ENCODE results near the gene ILKAP. TPM values are rescaled to one million over a fixed set of nuclear protein-coding genes. Genes with fewer than 3 reads are reported as not detected.

Gene ILKAP
- total RNA-seq, 2 experiments from 2014 or later = 46.6 to 46.7 TPM

GRCh38 chr2:238129166-238130010, 74.1 kb downstream of the ILKAP start:
- Mint-ChIP-seq H3K36me3 (ENCODE audit: low read depth) (no peaks in the 10 kb centered on the region), H3K9me3 (no peaks in the 10 kb centered on the region), H3K27ac (no peak overlapping the region), H3K4me1 (ENCODE audit: low read depth) (no peaks in the 10 kb centered on the region), H3K4me3 (no peak overlapping the region), H3K27me3 (ENCODE audit: low read depth) (no peaks in the 10 kb centered on the region)
- intact Hi-C loops (cut with micrococcal nuclease) = no loop called here
- no peak for DNase-seq
- CTCF ChIA-PET = interaction anchor here (1.3 kb wide), 1 partner anchor 10 kb away, joined by 4 read pairs; no protein-coding TSS in a partner anchor

DNA sequence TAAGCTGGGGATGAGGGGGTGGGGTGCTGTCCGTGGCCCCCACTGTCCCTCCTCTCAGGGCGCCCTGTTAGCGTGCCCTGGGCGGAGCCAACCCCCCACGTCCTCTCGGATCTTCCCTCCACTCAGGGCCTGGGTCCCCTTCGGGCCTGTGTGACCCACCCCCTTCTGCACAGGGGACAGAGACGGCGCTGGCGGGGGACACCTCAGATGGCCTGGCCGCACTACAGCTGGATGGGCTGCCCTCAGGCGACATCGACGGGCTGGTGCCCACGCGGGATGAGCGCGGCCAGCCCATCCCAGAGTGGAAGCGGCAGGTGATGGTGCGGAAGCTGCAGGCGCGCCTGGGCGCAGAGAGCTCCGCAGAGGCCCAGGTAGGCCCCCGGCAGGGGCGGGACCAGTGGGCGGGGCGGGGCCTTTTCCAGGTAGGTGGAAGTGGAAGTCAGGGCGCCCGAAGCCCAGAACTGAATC, 74.9 kb downstream of the ILKAP start:
- Mint-ChIP-seq H3K36me3 (ENCODE audit: low read depth) (no peaks in the 10 kb centered on the region), H3K27ac (no peak overlapping the region), H3K9me3 (no peaks in the 10 kb centered on the region), H3K27me3 (ENCODE audit: low read depth) (no peaks in the 10 kb centered on the region), H3K4me3 (no peak overlapping the region), H3K4me1 (ENCODE audit: low read depth) (no peaks in the 10 kb centered on the region)
- CTCF ChIA-PET = no interaction called here
- intact Hi-C loops (cut with micrococcal nuclease) = no loop called here
- DNase-seq = no peak

DNA sequence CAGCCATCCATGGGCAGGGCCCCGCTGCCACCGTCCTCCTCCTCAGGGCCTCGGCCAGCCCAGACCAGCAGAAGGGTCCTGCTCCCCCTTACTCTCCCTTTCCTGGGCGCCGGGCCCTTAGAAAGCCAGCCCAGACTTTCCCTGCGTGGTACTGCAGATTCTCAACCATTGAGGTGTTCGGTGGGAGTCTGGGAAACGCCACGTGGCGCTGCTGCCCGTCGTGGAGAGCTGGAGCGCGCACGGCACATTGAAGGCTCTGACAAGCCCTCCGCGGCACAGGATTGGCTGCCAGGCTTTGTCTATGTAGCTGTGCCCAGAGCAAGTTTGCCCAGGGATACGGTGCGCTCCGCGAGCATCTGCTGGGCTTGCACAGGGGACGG, 75.4 kb downstream of the ILKAP start:
- Mint-ChIP-seq H3K27ac (no peak overlapping the region), H3K4me1 (ENCODE audit: low read depth) (no peaks in the 10 kb centered on the region), H3K9me3 (no peaks in the 10 kb centered on the region), H3K36me3 (ENCODE audit: low read depth) (no peaks in the 10 kb centered on the region), H3K4me3 (no peak overlapping the region), H3K27me3 (ENCODE audit: low read depth) (no peaks in the 10 kb centered on the region)
- DNase-seq = no peak
- CTCF ChIA-PET = no interaction called here
- intact Hi-C loops (cut with micrococcal nuclease) = no loop called here

DNA sequence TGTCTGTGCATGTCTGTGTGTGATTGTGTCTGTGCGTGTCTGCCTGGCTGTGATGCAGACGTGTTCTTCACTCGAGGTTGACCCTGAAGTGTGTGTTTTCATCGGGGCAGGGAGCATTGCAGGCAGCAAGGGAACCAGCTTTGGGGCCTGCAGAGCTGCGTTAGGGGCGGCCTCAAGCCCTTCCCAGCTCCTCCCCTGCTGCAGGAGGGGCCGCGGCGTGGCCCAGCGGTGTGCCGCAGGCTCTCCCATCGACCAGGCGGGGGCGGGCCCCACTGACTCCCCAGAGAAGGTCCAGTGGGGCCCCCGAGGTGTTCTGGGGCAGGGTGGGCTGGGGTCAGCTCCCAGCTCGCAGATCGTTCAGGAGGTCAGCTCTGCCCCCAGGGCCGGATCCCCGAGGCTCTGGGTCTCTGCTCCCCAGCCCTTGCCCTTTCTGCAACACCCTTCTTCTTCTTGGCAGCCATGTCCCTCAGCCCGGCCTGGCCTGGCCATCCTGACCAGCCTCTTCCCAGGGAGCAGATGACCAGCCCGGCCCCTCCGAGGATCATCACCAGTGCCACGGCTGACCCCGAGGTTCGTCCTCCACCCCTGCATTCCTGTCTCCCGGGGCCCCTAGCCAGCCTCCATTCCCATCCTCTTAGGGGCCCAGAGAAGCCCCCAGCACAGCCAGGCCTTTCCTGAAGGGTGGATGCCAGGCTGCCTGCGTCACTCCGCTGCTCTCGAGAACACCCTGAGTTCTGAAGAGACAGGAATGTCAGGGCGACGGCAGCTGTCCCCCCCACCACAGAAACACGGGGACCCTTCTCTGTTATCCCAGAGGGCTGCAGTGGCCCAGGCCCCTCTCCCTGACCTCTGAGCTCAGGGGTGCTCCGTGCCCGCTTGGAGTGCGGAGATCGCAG, 76.1 kb downstream of the ILKAP start:
- Mint-ChIP-seq H3K27ac (no peak overlapping the region), H3K27me3 (ENCODE audit: low read depth) (no peaks in the 10 kb centered on the region), H3K4me3 (no peak overlapping the region), H3K36me3 (ENCODE audit: low read depth) (no peaks in the 10 kb centered on the region), H3K4me1 (ENCODE audit: low read depth) (no peaks in the 10 kb centered on the region), H3K9me3 (no peaks in the 10 kb centered on the region)
- peak; percentile 14 for DNase-seq
- CTCF ChIA-PET = interaction anchor here (0.6 kb wide), 1 partner anchor 269 kb away, joined by 3 read pairs; no protein-coding TSS in a partner anchor
- intact Hi-C loops (cut with micrococcal nuclease) = no loop called here

DNA sequence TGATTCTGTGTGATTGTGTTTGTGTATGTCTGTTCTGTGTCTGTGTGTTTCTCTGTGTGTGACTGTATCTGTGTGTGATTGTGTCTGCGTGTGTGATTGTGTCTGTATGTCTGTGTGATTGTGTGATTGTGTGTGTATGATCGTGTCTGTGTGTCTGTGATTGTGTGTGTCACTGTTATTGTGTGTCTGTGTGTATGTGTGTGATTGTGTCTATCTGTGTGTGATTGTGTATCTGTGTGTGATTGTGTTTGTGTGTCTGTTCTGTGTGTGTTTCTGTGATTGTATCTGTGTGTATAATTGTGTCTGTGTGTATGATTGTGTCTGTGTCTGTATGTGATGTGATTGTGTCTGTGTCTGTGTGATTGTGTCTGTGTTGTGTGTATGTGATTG, 76.7 kb downstream of the ILKAP start:
- no peaks in the 10 kb centered on the region for H3K36me3 Mint-ChIP-seq (ENCODE audit: low read depth)
- H3K4me1 Mint-ChIP-seq (ENCODE audit: low read depth) = no peaks in the 10 kb centered on the region
- no peaks in the 10 kb centered on the region for H3K27me3 Mint-ChIP-seq (ENCODE audit: low read depth)
- no peak overlapping the region for H3K4me3 Mint-ChIP-seq
- CTCF ChIA-PET = interaction anchor here (0.6 kb wide), 1 partner anchor 268 kb away, joined by 3 read pairs; no protein-coding TSS in a partner anchor
- H3K9me3 Mint-ChIP-seq = no peaks in the 10 kb centered on the region
- DNase-seq = no peak
- intact Hi-C loops (cut with micrococcal nuclease) = no loop called here
- no peak overlapping the region for H3K27ac Mint-ChIP-seq

- DNase-seq = no peak
- Mint-ChIP-seq H3K4me1 (ENCODE audit: low read depth) (no peaks in the 10 kb centered on the region), H3K36me3 (ENCODE audit: low read depth) (no peaks in the 10 kb centered on the region), H3K9me3 (no peaks in the 10 kb centered on the region), H3K4me3 (no peak overlapping the region), H3K27me3 (ENCODE audit: low read depth) (no peaks in the 10 kb centered on the region), H3K27ac (no peak overlapping the region)
- CTCF ChIA-PET = no interaction called here
- intact Hi-C loops (cut with micrococcal nuclease) = no loop called here
Measured at GRCh38 chr2:238126338-238126737, 77.2 kb downstream of the ILKAP start.

DNA sequence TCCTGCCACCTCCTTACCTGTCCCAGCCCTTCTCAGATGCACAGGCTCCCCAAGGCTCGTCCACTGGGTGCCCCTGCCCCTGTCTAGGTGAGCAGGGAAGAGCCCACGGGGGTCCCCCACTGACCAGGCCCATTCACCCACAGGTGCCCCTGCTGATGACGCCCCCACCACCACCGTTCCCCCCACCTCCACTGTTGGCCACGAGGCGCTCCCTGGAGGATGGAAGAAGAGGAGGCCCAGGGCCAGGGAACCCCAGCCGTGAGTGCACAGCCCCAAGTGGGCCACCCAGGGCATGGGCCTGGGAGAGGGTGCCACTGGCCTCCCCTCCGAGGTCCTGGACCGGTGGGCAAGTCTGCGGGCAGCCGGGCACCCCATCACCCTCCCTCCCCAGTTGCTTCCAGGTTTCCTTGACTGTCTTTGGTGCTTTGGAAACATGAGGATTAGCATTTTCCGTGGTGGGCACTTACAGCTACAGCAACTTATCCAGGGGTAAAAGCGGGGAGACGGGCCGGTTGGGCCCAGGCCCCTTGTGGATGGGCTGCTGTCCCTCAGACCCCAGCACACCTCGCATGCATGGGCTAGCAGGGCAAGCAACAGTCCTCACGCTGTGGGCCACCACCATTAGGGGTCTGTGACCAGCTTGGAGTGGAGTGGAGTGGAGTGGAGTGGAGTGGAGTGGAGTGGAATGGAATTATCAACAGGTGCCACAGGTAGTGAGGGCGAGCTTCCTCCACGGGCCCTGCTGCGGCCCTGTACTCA, 78.2 kb downstream of the ILKAP start:
- Mint-ChIP-seq H3K27ac (no peak overlapping the region), H3K9me3 (no peaks in the 10 kb centered on the region), H3K36me3 (ENCODE audit: low read depth) (no peaks in the 10 kb centered on the region), H3K27me3 (ENCODE audit: low read depth) (no peaks in the 10 kb centered on the region), H3K4me1 (ENCODE audit: low read depth) (no peaks in the 10 kb centered on the region), H3K4me3 (no peak overlapping the region)
- no peak for DNase-seq
- CTCF ChIA-PET = no interaction called here
- intact Hi-C loops (cut with micrococcal nuclease) = no loop called here

GRCh38 chr2:238124488-238125126, 78.9 kb downstream of the ILKAP start:
- CTCF ChIA-PET = interaction anchor here (0.5 to 0.6 kb wide), 2 partner anchors 13 to 219 kb away, joined by 3 read pairs; no protein-coding TSS in a partner anchor
- Mint-ChIP-seq H3K4me1 (ENCODE audit: low read depth) (no peaks in the 10 kb centered on the region), H3K27ac (no peak overlapping the region), H3K36me3 (ENCODE audit: low read depth) (no peaks in the 10 kb centered on the region), H3K27me3 (ENCODE audit: low read depth) (peaks cover 3% of the 10 kb centered on the region), H3K9me3 (no peaks in the 10 kb centered on the region), H3K4me3 (no peak overlapping the region)
- intact Hi-C loops (cut with micrococcal nuclease) = no loop called here
- no peak for DNase-seq

DNA sequence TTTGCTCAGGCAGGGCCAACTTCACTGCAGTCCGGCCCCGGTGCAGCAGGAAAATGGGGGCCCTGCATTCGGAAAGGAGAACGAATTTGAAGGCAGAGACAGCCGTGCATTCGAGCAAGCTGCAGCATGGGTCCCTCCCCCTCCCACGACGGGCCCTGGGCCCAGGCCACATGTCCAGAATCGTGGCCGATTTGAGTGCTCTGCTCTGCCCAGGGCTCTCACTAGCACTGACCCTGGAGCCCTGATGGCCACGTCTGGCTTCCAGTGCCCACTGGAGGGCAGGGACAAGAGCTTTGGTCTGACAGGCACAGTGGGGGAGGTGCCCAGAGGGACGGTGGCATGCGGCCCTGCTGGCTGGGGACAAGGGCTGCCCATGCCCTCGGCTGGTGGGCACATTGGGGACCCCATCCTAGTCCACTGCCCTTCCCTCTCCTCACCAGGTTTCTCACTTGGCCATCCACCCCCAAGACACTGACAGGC, 79.5 kb downstream of the ILKAP start:
- Mint-ChIP-seq H3K27ac (no peak overlapping the region), H3K4me1 (ENCODE audit: low read depth) (no peaks in the 10 kb centered on the region), H3K27me3 (ENCODE audit: low read depth) (peaks cover 4% of the 10 kb centered on the region), H3K9me3 (no peaks in the 10 kb centered on the region), H3K36me3 (ENCODE audit: low read depth) (no peaks in the 10 kb centered on the region), H3K4me3 (no peak overlapping the region)
- CTCF ChIA-PET = interaction anchor here (0.5 kb wide), 1 partner anchor 219 kb away, joined by 3 read pairs; no protein-coding TSS in a partner anchor
- DNase-seq = no peak
- intact Hi-C loops (cut with micrococcal nuclease) = no loop called here

- Mint-ChIP-seq H3K9me3 (no peaks in the 10 kb centered on the region), H3K4me1 (ENCODE audit: low read depth) (no peaks in the 10 kb centered on the region), H3K36me3 (ENCODE audit: low read depth) (no peaks in the 10 kb centered on the region), H3K27ac (no peak overlapping the region), H3K4me3 (no peak overlapping the region), H3K27me3 (ENCODE audit: low read depth) (peaks cover 6% of the 10 kb centered on the region)
- intact Hi-C loops (cut with micrococcal nuclease) = no loop called here
- CTCF ChIA-PET = no interaction called here
- no peak for DNase-seq
Measured at GRCh38 chr2:238123218-238123971, 80.1 kb downstream of the ILKAP start.
